ENCODE measurements around the gene KIAA0319L. TPM values are rescaled to one million over a fixed set of nuclear protein-coding genes. Genes with fewer than 3 reads are reported as not detected.

Gene KIAA0319L
- polyA plus RNA-seq, 1 donor (not counting 4 experiments of a cell fraction or from before 2014, with no cell fraction given) = 23.8 TPM

DNA sequence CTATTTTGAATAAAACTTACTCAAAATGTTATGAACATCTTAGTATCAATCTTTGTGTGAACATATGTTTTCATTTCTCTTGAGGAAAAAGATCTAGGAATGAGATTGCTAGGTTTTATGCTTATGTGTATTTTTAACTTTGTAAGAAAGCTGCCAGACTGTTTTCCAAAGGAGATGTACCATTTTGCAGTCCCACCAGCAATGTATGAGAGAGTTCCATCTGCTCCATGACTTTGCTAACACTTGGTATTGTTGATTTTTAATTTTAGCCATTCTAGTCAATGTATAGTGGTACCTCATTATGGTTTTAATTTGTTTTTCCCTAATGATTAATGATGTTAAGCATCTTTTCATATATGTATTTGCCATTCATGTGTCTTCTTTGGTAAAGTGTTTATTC is 156.2 kb downstream of the KIAA0319L start:
- H3K79me2 ChIP-seq (ENCODE audit: control insufficient read depth, insufficient read depth, low read length) = no peaks in the 10 kb centered on the region
- no peak overlapping the region for H2AFZ ChIP-seq (ENCODE audit: control insufficient read depth, low read length)
- H3K9me1 ChIP-seq (ENCODE audit: control insufficient read depth, extremely low read depth, insufficient read depth, low read length) = no peaks in the 10 kb centered on the region
- no peaks in the 10 kb centered on the region for H3K27me3 ChIP-seq (ENCODE audit: control insufficient read depth, extremely low read depth, insufficient read depth, low read length)
- H3K27ac ChIP-seq (ENCODE audit: control insufficient read depth, insufficient read depth, low read length) = no peak overlapping the region
- FAIRE-seq (no peak), DNase-seq (ENCODE audit: low read depth, low spot score) (no peak)
- H4K20me1 ChIP-seq (ENCODE audit: control insufficient read depth, extremely low read depth, insufficient read depth, low read length) = no peaks in the 10 kb centered on the region
- H3K9me3 ChIP-seq (ENCODE audit: control insufficient read depth, low read depth, low read length) = no peaks in the 10 kb centered on the region
- H3K4me3 ChIP-seq (ENCODE audit: control insufficient read depth in 2 of 3, extremely low read depth in 1 of 3, insufficient read depth in 2 of 3, low read depth in 1 of 3, low read length in 3 of 3) = no peak overlapping the region
- no peak for TF ChIP-seq EZH2 (IDR thresholded peaks at IDR 0.05; ENCODE audit: low read length)
- TF ChIP-seq, protein P1, sequence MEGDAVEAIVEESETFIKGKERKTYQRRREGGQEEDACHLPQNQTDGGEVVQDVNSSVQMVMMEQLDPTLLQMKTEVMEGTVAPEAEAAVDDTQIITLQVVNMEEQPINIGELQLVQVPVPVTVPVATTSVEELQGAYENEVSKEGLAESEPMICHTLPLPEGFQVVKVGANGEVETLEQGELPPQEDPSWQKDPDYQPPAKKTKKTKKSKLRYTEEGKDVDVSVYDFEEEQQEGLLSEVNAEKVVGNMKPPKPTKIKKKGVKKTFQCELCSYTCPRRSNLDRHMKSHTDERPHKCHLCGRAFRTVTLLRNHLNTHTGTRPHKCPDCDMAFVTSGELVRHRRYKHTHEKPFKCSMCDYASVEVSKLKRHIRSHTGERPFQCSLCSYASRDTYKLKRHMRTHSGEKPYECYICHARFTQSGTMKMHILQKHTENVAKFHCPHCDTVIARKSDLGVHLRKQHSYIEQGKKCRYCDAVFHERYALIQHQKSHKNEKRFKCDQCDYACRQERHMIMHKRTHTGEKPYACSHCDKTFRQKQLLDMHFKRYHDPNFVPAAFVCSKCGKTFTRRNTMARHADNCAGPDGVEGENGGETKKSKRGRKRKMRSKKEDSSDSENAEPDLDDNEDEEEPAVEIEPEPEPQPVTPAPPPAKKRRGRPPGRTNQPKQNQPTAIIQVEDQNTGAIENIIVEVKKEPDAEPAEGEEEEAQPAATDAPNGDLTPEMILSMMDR (optimal IDR thresholded peaks at IDR 0.05 in 1 of 3, IDR thresholded peaks at IDR 0.05 in 1 of 3, conservative IDR thresholded peaks at IDR 0.05 in 1 of 3; ENCODE audit: extremely low read depth in 1 of 3, insufficient read depth in 2 of 3, low read length in 3 of 3) = no peak
- H3K4me1 ChIP-seq (ENCODE audit: control insufficient read depth, extremely low read depth, insufficient read depth, low read length) = no peaks in the 10 kb centered on the region
- no peak overlapping the region for H3K4me2 ChIP-seq (ENCODE audit: control insufficient read depth, extremely low read depth, insufficient read depth, low read depth, low read length)
- peaks cover 10 to 12% of the 10 kb centered on the region in 2 experiments for H3K36me3 ChIP-seq (ENCODE audit: control insufficient read depth in 2 of 2, extremely low read depth in 1 of 2, insufficient read depth in 2 of 2, low read length in 2 of 2)
- dilution Hi-C loops (cut with MboI; ENCODE audit: extremely low pct_ligation_motif_present, low sequenced_read_pairs) = no loop called here
- no peak overlapping the region for H3K9ac ChIP-seq (ENCODE audit: control insufficient read depth, extremely low read depth, insufficient read depth, low read length)

DNA sequence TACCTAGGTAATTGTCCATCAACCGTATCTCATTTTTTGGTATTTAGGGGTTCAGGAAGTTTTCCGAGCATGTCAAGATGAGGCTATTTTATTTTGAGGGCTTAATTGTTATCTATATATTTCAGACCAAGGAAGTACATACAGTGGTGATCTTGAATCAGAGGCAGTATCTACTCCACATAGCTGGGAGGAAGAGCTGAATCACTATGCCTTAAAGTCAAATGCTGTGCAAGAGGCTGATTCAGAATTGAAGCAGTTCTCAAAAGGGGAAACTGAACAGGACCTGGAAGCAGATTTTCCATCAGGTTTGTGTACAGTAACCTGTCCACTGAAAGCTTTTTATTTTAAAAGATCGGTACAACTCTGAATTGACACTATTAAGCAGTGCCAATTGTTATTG is 158.5 kb downstream of the KIAA0319L start:
- FAIRE-seq = no peak
- dilution Hi-C loops (cut with MboI; ENCODE audit: extremely low pct_ligation_motif_present, low sequenced_read_pairs) = no loop called here
- no peak overlapping the region for H2AFZ ChIP-seq (ENCODE audit: control insufficient read depth, low read length)
- DNase-seq (ENCODE audit: low read depth, low spot score) = no peak
- no peak overlapping the region for H3K27ac ChIP-seq (ENCODE audit: control insufficient read depth, insufficient read depth, low read length)
- H3K4me1 ChIP-seq (ENCODE audit: control insufficient read depth, extremely low read depth, insufficient read depth, low read length) = no peaks in the 10 kb centered on the region
- no peaks in the 10 kb centered on the region for H3K27me3 ChIP-seq (ENCODE audit: control insufficient read depth, extremely low read depth, insufficient read depth, low read length)
- no peaks in the 10 kb centered on the region for H3K9me1 ChIP-seq (ENCODE audit: control insufficient read depth, extremely low read depth, insufficient read depth, low read length)
- H3K9ac ChIP-seq (ENCODE audit: control insufficient read depth, extremely low read depth, insufficient read depth, low read length) = no peak overlapping the region
- no peaks in the 10 kb centered on the region for H3K79me2 ChIP-seq (ENCODE audit: control insufficient read depth, insufficient read depth, low read length)
- no peak overlapping the region for H3K4me2 ChIP-seq (ENCODE audit: control insufficient read depth, extremely low read depth, insufficient read depth, low read depth, low read length)
- H3K36me3 ChIP-seq (ENCODE audit: control insufficient read depth in 2 of 2, extremely low read depth in 1 of 2, insufficient read depth in 2 of 2, low read length in 2 of 2) = peaks cover 11 to 21% of the 10 kb centered on the region in 2 experiments
- no peaks in the 10 kb centered on the region for H4K20me1 ChIP-seq (ENCODE audit: control insufficient read depth, extremely low read depth, insufficient read depth, low read length)
- no peak for TF ChIP-seq EZH2 (IDR thresholded peaks at IDR 0.05; ENCODE audit: low read length)
- TF ChIP-seq, protein P1 (optimal IDR thresholded peaks at IDR 0.05 in 1 of 3, IDR thresholded peaks at IDR 0.05 in 1 of 3, conservative IDR thresholded peaks at IDR 0.05 in 1 of 3; ENCODE audit: extremely low read depth in 1 of 3, insufficient read depth in 2 of 3, low read length in 3 of 3) = no peak
- H3K4me3 ChIP-seq (ENCODE audit: control insufficient read depth in 2 of 3, extremely low read depth in 1 of 3, insufficient read depth in 2 of 3, low read depth in 1 of 3, low read length in 3 of 3) = no peak overlapping the region
- H3K9me3 ChIP-seq (ENCODE audit: control insufficient read depth, low read depth, low read length) = no peaks in the 10 kb centered on the region

Measured in keratinocyte (primary cell).